ENCODE results near the gene MYO5C.
A peak's percentile ranks its signal among the peaks of the same experiment; 100 is the strongest.

MYO5C gene

GRCh38 chr15:52295421-52296001 is at the start of gene MYO5C:
TSS of gene MYO5C (minus strand) at chr15:52295804. CDS start at chr15:52295636, 168 bp downstream.
- no peak for DNase-seq

- DNase-seq, result no peak
Observed at GRCh38 chr15:52344592-52344991, 49.0 kb upstream of the MYO5C start.

GRCh38 chr15:52343831-52344230 is 48.2 kb upstream of the MYO5C start:
- DNase-seq, result no peak

GRCh38 chr15:52340093-52340492 is 44.5 kb upstream of the MYO5C start:
- DNase-seq, result no peak

GRCh38 chr15:52338891-52339290 is 43.3 kb upstream of the MYO5C start:
- no peak for DNase-seq

GRCh38 chr15:52338058-52338457 is 42.5 kb upstream of the MYO5C start:
- DNase-seq, result no peak

- DNase-seq, result no peak
Observed at GRCh38 chr15:52337198-52337853, 41.7 kb upstream of the MYO5C start.

- no peak for DNase-seq
Observed at GRCh38 chr15:52336529-52336928, 40.9 kb upstream of the MYO5C start.

- DNase-seq, result no peak
Observed at GRCh38 chr15:52334491-52335160, 39.0 kb upstream of the MYO5C start.

GRCh38 chr15:52331490-52332240 is 36.1 kb upstream of the MYO5C start:
- DNase-seq, result peak; percentile 79

- DNase-seq, result no peak
Observed at GRCh38 chr15:52329987-52330386, 34.4 kb upstream of the MYO5C start.

- no peak for DNase-seq
Observed at GRCh38 chr15:52329150-52329549, 33.5 kb upstream of the MYO5C start.

GRCh38 chr15:52328680-52329079 is 33.1 kb upstream of the MYO5C start:
- DNase-seq, result no peak

GRCh38 chr15:52326756-52327155 is 31.2 kb upstream of the MYO5C start:
- no peak for DNase-seq

- no peak for DNase-seq
Observed at GRCh38 chr15:52324109-52324508, 28.5 kb upstream of the MYO5C start.

- no peak for DNase-seq
Observed at GRCh38 chr15:52318729-52319500, 23.3 kb upstream of the MYO5C start.

- no peak for DNase-seq
Observed at GRCh38 chr15:52317688-52318087, 22.1 kb upstream of the MYO5C start.

GRCh38 chr15:52317022-52317421 is 21.4 kb upstream of the MYO5C start:
- no peak for DNase-seq

GRCh38 chr15:52309154-52309548 is 13.5 kb upstream of the MYO5C start:
- no peak for DNase-seq

GRCh38 chr15:52308446-52309153 is 13.0 kb upstream of the MYO5C start:
- no peak for DNase-seq

- DNase-seq, result no peak
Observed at GRCh38 chr15:52307847-52308246, 12.2 kb upstream of the MYO5C start.

- DNase-seq, result no peak
Observed at GRCh38 chr15:52306270-52306669, 10.7 kb upstream of the MYO5C start.

Data from CD4-positive, alpha-beta T cell treated with Interleukin-12 subunit alpha and Interleukin-12 subunit beta, for 1 hour (primary cell).